ENCODE measurements around the gene CBARP.
A peak's percentile ranks its signal among the peaks of the same experiment; 100 is the strongest.
"Not testable (repeated sequence)": the region's sequence is repeated elsewhere in the genome, so short reads cannot be mapped to it uniquely, and the experiment has no call there.

The CBARP gene

GRCh38 chr19:1206864-1207450 is 30.8 kb downstream of the CBARP start:
- peak; percentile 62 for DNase-seq

GRCh38 chr19:1206150-1206863 is 31.5 kb downstream of the CBARP start:
- DNase-seq = peak in 1 of 2 experiments; percentile 49

GRCh38 chr19:1205114-1206099 is 32.4 kb downstream of the CBARP start, which contains the start of gene STK11:
STK11 (plus strand) TSS chr19:1205778; CDS start chr19:1206914, 1,136 bp downstream.
- peak; percentile 100 for DNase-seq

GRCh38 chr19:1200614-1201013 is 37.2 kb downstream of the CBARP start:
- not testable (repeated sequence) for DNase-seq

- DNase-seq = no peak
Measured at GRCh38 chr19:1199531-1199930, 38.3 kb downstream of the CBARP start.

- peak; percentile 73 to 77 for DNase-seq
Measured at GRCh38 chr19:1189419-1189818, 48.4 kb downstream of the CBARP start.

GRCh38 chr19:1183543-1184172 is 54.1 kb downstream of the CBARP start:
- DNase-seq = no peak

- DNase-seq = no peak
Measured at GRCh38 chr19:1182727-1183126, 55.1 kb downstream of the CBARP start.

GRCh38 chr19:1182068-1182467 is 55.7 kb downstream of the CBARP start:
- no peak for DNase-seq

GRCh38 chr19:1181606-1182005 is 56.2 kb downstream of the CBARP start:
- no peak for DNase-seq

Measured in activated T-cell treated with anti-CD3 and anti-CD28 coated beads, Interleukin-2, amount 50 U/mL, for 48 hours (primary cell).